ENCODE measurements around the gene PBRM1.

GRCh38 chr3:52606373-52607085, 79.2 kb downstream of the PBRM1 start:
- TF ChIP-seq, protein P1, sequence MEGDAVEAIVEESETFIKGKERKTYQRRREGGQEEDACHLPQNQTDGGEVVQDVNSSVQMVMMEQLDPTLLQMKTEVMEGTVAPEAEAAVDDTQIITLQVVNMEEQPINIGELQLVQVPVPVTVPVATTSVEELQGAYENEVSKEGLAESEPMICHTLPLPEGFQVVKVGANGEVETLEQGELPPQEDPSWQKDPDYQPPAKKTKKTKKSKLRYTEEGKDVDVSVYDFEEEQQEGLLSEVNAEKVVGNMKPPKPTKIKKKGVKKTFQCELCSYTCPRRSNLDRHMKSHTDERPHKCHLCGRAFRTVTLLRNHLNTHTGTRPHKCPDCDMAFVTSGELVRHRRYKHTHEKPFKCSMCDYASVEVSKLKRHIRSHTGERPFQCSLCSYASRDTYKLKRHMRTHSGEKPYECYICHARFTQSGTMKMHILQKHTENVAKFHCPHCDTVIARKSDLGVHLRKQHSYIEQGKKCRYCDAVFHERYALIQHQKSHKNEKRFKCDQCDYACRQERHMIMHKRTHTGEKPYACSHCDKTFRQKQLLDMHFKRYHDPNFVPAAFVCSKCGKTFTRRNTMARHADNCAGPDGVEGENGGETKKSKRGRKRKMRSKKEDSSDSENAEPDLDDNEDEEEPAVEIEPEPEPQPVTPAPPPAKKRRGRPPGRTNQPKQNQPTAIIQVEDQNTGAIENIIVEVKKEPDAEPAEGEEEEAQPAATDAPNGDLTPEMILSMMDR (IDR thresholded peaks at IDR 0.05; ENCODE audit: poor library complexity), result no peak
- no peak for TF ChIP-seq EZH2phosphoT487 (IDR thresholded peaks at IDR 0.05; ENCODE audit: low read depth, severe bottlenecking, unreplicated experiment)
